Left renal pelvis (tissue), 4 donors: ENCODE measurements around the gene SCP2. TPM values are rescaled to one million over a fixed set of nuclear protein-coding genes. Genes with fewer than 3 reads are reported as not detected.
A peak's percentile ranks its signal among the peaks of the same experiment; 100 is the strongest.
"Not testable (repeated sequence)": the region's sequence is repeated elsewhere in the genome, so short reads cannot be mapped to it uniquely, and the experiment has no call there.

Source experiments
- DNase-seq, 4 donors: peaks; one replicate each; pipeline ENCODE4 v3.0.0-alpha.2; 2013; ENCODE audit warnings: low read depth in 4 of 4, low spot score in 3 of 4
- polyA plus RNA-seq, 4 donors: library from polyadenylated mRNA; unstranded; fragments of 120-200 nt; gene quantifications; one replicate each; pipeline ENCODE4 v1.2.1, GENCODE V29; 2013; ENCODE audit not compliant: insufficient read length in 4 of 4

SCP2 gene
- polyA plus RNA-seq, 4 donors, result 141 to 229 (median 205) TPM

DNA sequence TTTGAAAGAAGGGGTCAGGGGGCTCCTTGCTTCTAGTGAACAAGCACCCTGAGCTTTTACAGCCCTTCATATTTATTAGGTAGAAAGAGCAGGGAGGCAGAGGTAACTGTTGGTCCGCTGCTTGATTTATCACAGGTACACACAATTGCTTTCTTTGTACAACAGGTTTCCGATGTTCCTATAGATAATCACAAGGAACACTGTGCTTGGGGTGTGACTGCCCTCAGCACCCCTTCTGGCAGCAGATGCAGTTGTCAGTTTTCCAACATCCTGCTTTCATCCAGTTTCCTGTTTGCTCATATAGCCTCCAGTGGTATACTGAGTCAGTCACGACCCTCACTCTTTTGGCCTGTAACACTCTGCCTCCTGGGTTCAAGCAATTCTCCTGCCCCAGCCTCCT lies 40.6 kb downstream of the SCP2 start:
- DNase-seq, result no peak

DNA sequence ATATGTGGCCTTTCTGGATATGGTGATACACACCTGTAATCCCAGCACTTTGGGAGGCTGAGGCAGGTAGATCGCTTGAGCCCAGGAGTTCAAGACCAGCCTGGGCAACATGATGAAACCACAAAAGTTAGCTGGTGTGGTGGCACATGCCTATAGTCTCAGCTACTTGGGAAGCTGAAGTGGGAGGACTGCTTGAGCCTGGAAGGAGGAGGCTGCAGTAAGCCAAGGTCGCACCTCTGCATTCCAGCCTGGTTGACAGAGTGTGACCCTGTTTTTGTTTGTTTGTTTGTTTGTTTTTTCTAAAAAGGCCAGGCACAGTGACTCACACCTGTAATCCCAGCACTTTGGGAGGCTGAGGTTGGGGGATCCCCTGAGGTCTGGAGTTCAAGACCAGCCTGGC lies 42.2 kb downstream of the SCP2 start:
- DNase-seq, result not testable (repeated sequence)

GRCh38 chr1:52970149-52970548 lies 43.1 kb downstream of the SCP2 start:
- DNase-seq, result no peak

GRCh38 chr1:52973841-52974240 lies 46.8 kb downstream of the SCP2 start:
- DNase-seq, result no peak

- DNase-seq, result no peak
Observed at GRCh38 chr1:52976183-52977035, 49.3 kb downstream of the SCP2 start.

DNA sequence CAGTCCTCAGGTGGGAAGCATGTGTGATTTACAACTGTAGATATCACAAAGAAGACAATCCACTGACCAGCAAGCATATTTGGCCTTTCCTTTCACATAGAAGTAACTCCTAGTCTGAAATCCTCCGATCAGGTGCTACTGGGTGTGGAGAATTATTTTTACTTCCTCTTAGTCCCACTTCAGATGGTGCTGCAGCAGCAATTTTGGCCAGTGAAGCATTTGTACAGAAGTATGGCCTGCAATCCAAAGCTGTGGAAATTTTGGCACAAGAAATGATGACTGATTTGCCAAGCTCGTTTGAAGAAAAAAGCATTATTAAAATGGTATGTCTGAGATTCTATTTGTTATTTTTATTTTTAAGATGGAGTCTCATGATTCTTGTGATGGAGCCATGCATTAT lies 51.0 kb downstream of the SCP2 start:
- no peak for DNase-seq

- not testable (repeated sequence) for DNase-seq
Observed at GRCh38 chr1:52992733-52993132, 65.7 kb downstream of the SCP2 start.

DNA sequence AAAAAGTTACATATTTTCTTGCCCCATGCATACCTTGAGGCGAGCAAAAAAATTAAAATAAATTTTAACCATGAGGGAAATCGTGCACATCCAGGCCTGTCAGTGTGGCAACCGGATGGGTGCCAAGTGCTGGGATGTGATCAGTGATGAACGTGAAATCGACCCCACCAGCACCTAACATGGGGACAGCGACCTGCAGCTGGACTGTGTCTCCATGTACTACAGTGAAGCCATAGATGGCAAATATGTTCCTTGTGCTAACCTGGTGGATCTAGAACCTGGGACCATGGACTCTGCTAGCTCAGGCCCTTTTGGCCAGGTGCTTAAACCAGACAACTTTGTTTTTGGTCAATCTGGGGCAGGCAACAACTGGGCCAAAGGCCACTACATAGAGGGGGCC lies 67.6 kb downstream of the SCP2 start:
- no peak for DNase-seq

DNA sequence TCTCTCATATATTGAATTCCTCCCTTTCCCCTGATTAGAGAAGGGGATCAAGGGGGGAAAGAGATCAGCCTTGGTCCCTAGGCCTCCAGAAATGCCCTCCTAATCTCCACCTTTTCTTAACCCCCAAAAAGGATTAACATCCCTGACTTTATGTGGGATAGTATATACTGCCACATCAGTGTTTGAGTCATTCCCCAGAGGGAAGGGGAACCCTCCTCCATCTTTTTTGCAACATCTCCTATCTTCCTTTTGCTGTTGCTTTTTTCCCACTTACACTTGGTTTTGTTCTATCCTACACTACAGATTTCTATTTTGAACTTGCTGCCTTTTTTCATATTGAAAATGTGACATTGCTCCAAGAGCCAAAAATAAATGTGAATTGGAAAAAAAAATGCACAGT lies 69.6 kb downstream of the SCP2 start:
- DNase-seq, result no peak

- no peak for DNase-seq
Observed at GRCh38 chr1:53001128-53001527, 74.1 kb downstream of the SCP2 start.

DNA sequence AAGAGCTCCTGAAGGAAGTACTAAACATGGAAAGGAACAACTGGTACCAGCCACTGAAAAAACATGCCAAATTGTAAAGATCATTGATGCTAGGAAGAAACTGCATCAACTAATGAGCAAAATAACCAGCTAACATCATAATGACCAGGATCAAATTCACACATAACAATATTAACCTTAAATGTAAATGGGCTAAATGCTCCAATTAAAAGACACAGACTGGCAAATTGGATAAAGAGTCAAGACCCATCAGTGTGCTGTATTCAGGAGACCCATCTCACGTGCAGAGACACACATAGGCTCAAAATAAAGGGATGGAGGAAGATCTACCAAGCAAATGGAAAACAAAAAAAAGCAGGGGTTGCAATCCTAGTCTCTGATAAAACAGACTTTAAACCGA lies 79.5 kb downstream of the SCP2 start:
- not testable (repeated sequence) for DNase-seq

DNA sequence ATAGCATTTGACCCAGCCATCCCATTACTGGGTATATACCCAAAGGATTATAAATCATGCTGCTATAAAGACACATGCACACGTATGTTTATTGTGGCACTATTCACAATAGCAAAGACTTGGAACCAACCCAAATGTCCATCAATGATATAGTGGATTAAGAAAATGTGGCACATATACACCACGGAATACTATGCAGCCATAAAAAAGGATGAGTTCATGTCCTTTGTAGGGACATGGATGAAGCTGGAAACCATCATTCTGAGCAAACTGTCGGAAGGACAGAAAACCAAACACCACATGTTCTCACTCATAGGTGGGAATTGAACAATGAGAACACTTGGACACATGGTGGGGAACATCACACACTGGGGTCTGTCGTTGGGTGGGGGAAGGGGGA lies 83.2 kb downstream of the SCP2 start:
- not testable (repeated sequence) for DNase-seq

- no peak for DNase-seq
Observed at GRCh38 chr1:53011175-53011574, 84.1 kb downstream of the SCP2 start.

GRCh38 chr1:53014791-53015507 lies 87.9 kb downstream of the SCP2 start:
- DNase-seq, result peak; percentile 69 to 88 (median 76)

- no peak for DNase-seq
Observed at GRCh38 chr1:53015508-53015860, 88.4 kb downstream of the SCP2 start.

GRCh38 chr1:53016705-53017104 lies 89.6 kb downstream of the SCP2 start:
- DNase-seq, result no peak

- DNase-seq, result no peak
Observed at GRCh38 chr1:53020588-53020987, 93.5 kb downstream of the SCP2 start.

DNA sequence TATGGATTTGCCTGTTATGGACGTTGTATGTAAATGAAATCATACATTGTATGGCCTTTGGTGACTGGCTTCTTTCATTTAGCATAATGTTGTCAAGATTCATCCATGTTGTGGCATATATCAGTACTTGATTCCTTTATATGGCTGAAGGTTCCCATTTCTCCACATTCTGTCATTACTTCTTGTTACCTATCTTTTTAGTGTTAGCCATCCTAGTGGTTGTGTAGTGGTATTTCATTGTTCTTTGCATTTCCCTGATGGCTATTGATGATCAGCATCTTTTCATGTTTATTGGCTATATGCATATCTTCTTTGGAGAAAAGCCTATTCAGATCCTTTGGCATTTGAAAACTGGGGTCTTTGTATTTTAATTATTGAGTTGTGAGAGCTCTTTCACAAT lies 95.1 kb downstream of the SCP2 start:
- no peak for DNase-seq

GRCh38 chr1:53023546-53023945 lies 96.5 kb downstream of the SCP2 start:
- DNase-seq, result no peak

GRCh38 chr1:53024117-53024516 lies 97.0 kb downstream of the SCP2 start:
- DNase-seq, result no peak

DNA sequence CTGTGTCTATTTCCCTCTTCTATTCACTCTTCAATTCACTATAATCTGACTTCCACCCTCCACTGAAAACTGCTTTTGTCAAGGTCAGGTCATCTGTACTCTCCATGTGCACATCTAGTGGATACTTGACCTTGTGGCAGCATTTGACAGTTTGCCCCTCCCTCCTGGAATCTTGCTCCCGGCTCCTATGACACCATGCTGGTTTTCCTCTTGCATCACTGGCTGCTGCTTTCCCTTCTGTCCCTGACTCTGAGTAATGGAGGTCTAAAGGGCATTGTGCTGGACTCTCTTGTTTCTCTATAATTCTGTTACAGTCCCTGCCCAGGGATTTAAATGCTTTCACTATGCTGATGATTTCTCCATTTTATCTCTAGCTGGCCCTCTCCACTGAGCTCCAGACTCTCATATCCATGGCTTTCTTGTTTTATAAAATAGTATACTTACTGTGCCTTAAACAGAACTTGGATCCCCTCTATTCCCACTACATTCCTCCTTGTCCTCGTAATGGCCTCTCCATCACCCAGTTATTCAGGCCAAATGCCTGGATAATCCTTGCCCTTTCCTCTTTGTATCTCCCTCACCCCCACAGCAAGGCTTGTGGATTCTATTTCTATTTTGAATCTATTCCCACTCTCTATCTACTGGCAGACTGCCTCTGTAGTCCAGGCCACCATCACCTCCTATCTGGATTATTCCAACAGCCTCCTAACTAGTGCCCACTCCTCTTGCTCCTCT lies 98.1 kb downstream of the SCP2 start:
- peak in 2 of 4 donors; percentile 18 to 52 for DNase-seq

DNA sequence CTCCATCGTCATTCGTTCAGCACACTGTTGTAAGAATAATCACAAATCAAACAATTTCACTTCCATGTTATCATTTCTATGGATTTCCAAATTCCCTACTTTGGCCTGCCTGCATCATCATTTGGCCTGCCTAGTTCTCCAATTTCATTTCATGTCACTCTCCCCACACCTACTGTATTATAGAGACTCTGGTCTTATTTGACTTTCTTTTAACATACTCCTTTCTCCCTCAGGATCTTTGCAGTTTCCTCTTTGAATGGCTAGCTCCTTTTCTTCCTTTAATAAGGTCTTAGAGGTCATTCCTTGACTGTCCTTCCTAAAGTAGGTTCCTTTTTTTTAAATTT lies 98.7 kb downstream of the SCP2 start:
- DNase-seq, result no peak
